Caki2 (cell line): ENCODE measurements around the gene SLC12A7. TPM values are rescaled to one million over a fixed set of nuclear protein-coding genes. Genes with fewer than 3 reads are reported as not detected.
"Not testable (repeated sequence)": the region's sequence is repeated elsewhere in the genome, so short reads cannot be mapped to it uniquely, and the experiment has no call there.

ENCODE experiments used
- DNase-seq: peaks from one replicate; pipeline ENCODE4 v3.0.0-alpha.2; 2015; ENCODE audit warnings: low read depth
- in situ Hi-C: cut with HindIII; loops from 2 replicates; pipeline ENCODE4 v1.10.0; 2016; ENCODE audit warnings: low sequenced_read_pairs, low pct_unique_long_range_greater_than_20kb, mixed read lengths
- total RNA-seq: library from RNA; depleted of rRNA; stranded (reverse); fragments of >200 nt; shearing (Covaris generic); gene quantifications from 2 replicates; pipeline ENCODE4 v1.2.3, GENCODE V29; 2014; ENCODE audit warnings: low replicate concordance

SLC12A7 gene
- total RNA-seq, 1 experiment from 2014 or later, result 45.8 TPM

GRCh38 chr5:1104327-1105006 is 7.4 kb downstream of the SLC12A7 start:
- in situ Hi-C loops, result no loop called here

GRCh38 chr5:1103505-1104326 is 8.1 kb downstream of the SLC12A7 start:
- in situ Hi-C loops, result no loop called here
- DNase-seq, result no peak

More at GRCh38 chr5:1104327-1105006, 7.4 kb downstream of the SLC12A7 start:
- DNase-seq, result no peak

GRCh38 chr5:1103093-1103492 is 8.8 kb downstream of the SLC12A7 start:
- in situ Hi-C loops, result no loop called here
- DNase-seq, result no peak

- no peak for DNase-seq
- in situ Hi-C loops, result no loop called here
Measured at GRCh38 chr5:1101961-1102713, 9.7 kb downstream of the SLC12A7 start.

- in situ Hi-C loops, result no loop called here
- no peak for DNase-seq
Measured at GRCh38 chr5:1100664-1101574, 10.9 kb downstream of the SLC12A7 start.

- DNase-seq, result no peak
- in situ Hi-C loops, result no loop called here
Measured at GRCh38 chr5:1099926-1100663, 11.8 kb downstream of the SLC12A7 start.

GRCh38 chr5:1098986-1099597 is 12.8 kb downstream of the SLC12A7 start:
- in situ Hi-C loops, result no loop called here
- DNase-seq, result no peak

GRCh38 chr5:1097988-1098385 is 13.9 kb downstream of the SLC12A7 start:
- DNase-seq, in situ Hi-C loops: not testable (repeated sequence)

GRCh38 chr5:1097381-1097987 is 14.4 kb downstream of the SLC12A7 start:
- no peak for DNase-seq
- in situ Hi-C loops, result no loop called here

- no peak for DNase-seq
- in situ Hi-C loops, result no loop called here
Measured at GRCh38 chr5:1096838-1097237, 15.0 kb downstream of the SLC12A7 start.

- in situ Hi-C loops, result no loop called here
- no peak for DNase-seq
Measured at GRCh38 chr5:1095990-1096363, 15.9 kb downstream of the SLC12A7 start.

- no peak for DNase-seq
- in situ Hi-C loops, result no loop called here
Measured at GRCh38 chr5:1095302-1095989, 16.4 kb downstream of the SLC12A7 start.

- in situ Hi-C loops, result no loop called here
Measured at GRCh38 chr5:1094670-1095190, 17.1 kb downstream of the SLC12A7 start.

GRCh38 chr5:1093361-1093760 is 18.5 kb downstream of the SLC12A7 start:
- in situ Hi-C loops, result no loop called here
- no peak for DNase-seq

More at GRCh38 chr5:1094670-1095190, 17.1 kb downstream of the SLC12A7 start:
- DNase-seq, result no peak

- in situ Hi-C loops, result no loop called here
- DNase-seq, result no peak
Measured at GRCh38 chr5:1092122-1092521, 19.7 kb downstream of the SLC12A7 start.

- no peak for DNase-seq
- in situ Hi-C loops, result no loop called here
Measured at GRCh38 chr5:1091632-1092031, 20.2 kb downstream of the SLC12A7 start.
